ENCODE results near the gene WHAMM.

- TF ChIP-seq POLR2A (IDR thresholded peaks at IDR 0.05) (no peak), CTCF (IDR thresholded peaks at IDR 0.05) (no peak)
Observed at GRCh38 chr15:82835391-82835917, 26.0 kb downstream of the WHAMM start.
